ENCODE data around the gene PSMA1. TPM values are rescaled to one million over a fixed set of nuclear protein-coding genes. Genes with fewer than 3 reads are reported as not detected.

PSMA1 gene
- total RNA-seq, 1 experiment from 2014 or later, result 198 TPM

DNA sequence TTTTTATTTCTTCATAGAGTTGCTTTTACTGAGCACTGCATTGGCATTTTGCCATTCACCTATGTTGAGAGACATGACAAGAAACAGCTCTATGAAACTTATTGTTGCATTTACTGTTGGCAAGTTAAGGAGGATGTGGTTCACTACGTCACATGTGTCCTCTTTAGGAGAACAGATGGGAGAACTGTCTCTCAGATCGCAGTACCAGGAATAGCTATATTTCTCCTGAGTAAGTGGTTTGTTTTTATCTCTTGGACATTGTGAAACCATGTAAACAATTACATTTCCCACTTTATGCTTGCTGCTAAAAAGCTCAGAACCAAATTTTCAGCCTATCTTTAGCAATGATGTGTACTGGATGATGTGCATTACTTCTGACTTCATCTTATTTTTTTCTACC is 34.8 kb upstream of the PSMA1 start:
- ChIA-PET CTCF (no interaction called here), POLR2A (no interaction called here)
- H3K4me1 ChIP-seq (ENCODE audit: control insufficient read depth, insufficient read depth, low read length), result no peaks in the 10 kb centered on the region

DNA sequence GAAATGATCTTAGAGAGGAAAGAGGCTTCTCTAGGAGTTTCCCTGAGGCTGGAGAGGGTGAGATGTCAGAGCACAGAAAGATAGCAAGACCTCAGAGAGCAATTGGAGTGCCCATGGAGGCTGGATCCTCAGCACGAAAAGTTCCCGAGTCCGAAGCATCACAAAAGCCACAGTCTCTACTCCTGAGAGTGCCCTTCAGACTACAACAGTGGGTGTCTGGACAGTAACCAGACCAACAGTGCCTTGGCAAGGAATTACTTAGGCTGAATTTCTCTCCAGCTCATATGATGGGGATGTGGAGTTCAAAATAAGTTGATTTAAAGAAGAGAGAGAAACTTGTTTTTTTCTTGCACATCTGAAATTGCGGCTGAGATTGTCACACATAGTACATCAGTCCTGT is 31.9 kb upstream of the PSMA1 start:
- Histone ChIP-seq H3K9me3 (ENCODE audit: control insufficient read depth, insufficient read depth, low read depth, low read length) (no peaks in the 10 kb centered on the region), H3K36me3 (ENCODE audit: control insufficient read depth, insufficient read depth, low read length) (no peaks in the 10 kb centered on the region), H3K27ac (ENCODE audit: low read length) (no peak overlapping the region), H3K4me3 (ENCODE audit: low read depth in 2 of 2, low read length in 2 of 2) (no peak overlapping the region), H3K27me3 (ENCODE audit: control insufficient read depth, insufficient read depth, low read length) (no peaks in the 10 kb centered on the region), H3K4me1 (ENCODE audit: control insufficient read depth, insufficient read depth, low read length) (no peaks in the 10 kb centered on the region)
- ATAC-seq (no peak), DNase-seq (ENCODE audit: low read depth, low spot score) (no peak)
- ChIA-PET POLR2A (interaction anchor here (0.6 kb wide), 1 partner anchor 94 kb away, joined by 4 read pairs; no protein-coding TSS in a partner anchor), CTCF (no interaction called here)
- in situ Hi-C loops (cut with HindIII; ENCODE audit: low pct_unique_long_range_greater_than_20kb, low sequenced_read_pairs), result no loop called here
- no TSS peak for BruUV-seq (replicated peaks)
- TF ChIP-seq, protein P1, sequence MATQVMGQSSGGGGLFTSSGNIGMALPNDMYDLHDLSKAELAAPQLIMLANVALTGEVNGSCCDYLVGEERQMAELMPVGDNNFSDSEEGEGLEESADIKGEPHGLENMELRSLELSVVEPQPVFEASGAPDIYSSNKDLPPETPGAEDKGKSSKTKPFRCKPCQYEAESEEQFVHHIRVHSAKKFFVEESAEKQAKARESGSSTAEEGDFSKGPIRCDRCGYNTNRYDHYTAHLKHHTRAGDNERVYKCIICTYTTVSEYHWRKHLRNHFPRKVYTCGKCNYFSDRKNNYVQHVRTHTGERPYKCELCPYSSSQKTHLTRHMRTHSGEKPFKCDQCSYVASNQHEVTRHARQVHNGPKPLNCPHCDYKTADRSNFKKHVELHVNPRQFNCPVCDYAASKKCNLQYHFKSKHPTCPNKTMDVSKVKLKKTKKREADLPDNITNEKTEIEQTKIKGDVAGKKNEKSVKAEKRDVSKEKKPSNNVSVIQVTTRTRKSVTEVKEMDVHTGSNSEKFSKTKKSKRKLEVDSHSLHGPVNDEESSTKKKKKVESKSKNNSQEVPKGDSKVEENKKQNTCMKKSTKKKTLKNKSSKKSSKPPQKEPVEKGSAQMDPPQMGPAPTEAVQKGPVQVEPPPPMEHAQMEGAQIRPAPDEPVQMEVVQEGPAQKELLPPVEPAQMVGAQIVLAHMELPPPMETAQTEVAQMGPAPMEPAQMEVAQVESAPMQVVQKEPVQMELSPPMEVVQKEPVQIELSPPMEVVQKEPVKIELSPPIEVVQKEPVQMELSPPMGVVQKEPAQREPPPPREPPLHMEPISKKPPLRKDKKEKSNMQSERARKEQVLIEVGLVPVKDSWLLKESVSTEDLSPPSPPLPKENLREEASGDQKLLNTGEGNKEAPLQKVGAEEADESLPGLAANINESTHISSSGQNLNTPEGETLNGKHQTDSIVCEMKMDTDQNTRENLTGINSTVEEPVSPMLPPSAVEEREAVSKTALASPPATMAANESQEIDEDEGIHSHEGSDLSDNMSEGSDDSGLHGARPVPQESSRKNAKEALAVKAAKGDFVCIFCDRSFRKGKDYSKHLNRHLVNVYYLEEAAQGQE (IDR thresholded peaks at IDR 0.05; ENCODE audit: insufficient read depth in 1 of 2, low read depth in 2 of 2, low read length in 1 of 2), result no peak
- TF ChIP-seq, protein P2, sequence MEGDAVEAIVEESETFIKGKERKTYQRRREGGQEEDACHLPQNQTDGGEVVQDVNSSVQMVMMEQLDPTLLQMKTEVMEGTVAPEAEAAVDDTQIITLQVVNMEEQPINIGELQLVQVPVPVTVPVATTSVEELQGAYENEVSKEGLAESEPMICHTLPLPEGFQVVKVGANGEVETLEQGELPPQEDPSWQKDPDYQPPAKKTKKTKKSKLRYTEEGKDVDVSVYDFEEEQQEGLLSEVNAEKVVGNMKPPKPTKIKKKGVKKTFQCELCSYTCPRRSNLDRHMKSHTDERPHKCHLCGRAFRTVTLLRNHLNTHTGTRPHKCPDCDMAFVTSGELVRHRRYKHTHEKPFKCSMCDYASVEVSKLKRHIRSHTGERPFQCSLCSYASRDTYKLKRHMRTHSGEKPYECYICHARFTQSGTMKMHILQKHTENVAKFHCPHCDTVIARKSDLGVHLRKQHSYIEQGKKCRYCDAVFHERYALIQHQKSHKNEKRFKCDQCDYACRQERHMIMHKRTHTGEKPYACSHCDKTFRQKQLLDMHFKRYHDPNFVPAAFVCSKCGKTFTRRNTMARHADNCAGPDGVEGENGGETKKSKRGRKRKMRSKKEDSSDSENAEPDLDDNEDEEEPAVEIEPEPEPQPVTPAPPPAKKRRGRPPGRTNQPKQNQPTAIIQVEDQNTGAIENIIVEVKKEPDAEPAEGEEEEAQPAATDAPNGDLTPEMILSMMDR (IDR thresholded peaks at IDR 0.05), result no peak
- TF ChIP-seq TCF7L2 (IDR thresholded peaks at IDR 0.05; ENCODE audit: low read depth, low read length) (no peak), SIN3A (IDR thresholded peaks at IDR 0.05; ENCODE audit: borderline replicate concordance, insufficient read depth, low read depth, low read length) (no peak), POLR2AphosphoS5 (IDR thresholded peaks at IDR 0.05; ENCODE audit: low read depth, low read length) (no peak)
- intact Hi-C loops (cut with micrococcal nuclease; ENCODE audit: unreplicated experiment), result no loop called here

More for the DNA sequence above, 34.8 kb upstream of the PSMA1 start:
- TF ChIP-seq, protein P1 (IDR thresholded peaks at IDR 0.05; ENCODE audit: insufficient read depth in 1 of 2, low read depth in 2 of 2, low read length in 1 of 2), result no peak
- TF ChIP-seq POLR2AphosphoS5 (IDR thresholded peaks at IDR 0.05; ENCODE audit: low read depth, low read length), result no peak
- TF ChIP-seq SIN3A (IDR thresholded peaks at IDR 0.05; ENCODE audit: borderline replicate concordance, insufficient read depth, low read depth, low read length), result no peak
- no peak for TF ChIP-seq TCF7L2 (IDR thresholded peaks at IDR 0.05; ENCODE audit: low read depth, low read length)
- TF ChIP-seq, protein P2 (IDR thresholded peaks at IDR 0.05), result no peak
- Histone ChIP-seq H3K36me3 (ENCODE audit: control insufficient read depth, insufficient read depth, low read length) (no peaks in the 10 kb centered on the region), H3K9me3 (ENCODE audit: control insufficient read depth, insufficient read depth, low read depth, low read length) (no peaks in the 10 kb centered on the region), H3K27ac (ENCODE audit: low read length) (no peak overlapping the region), H3K27me3 (ENCODE audit: control insufficient read depth, insufficient read depth, low read length) (no peaks in the 10 kb centered on the region), H3K4me3 (ENCODE audit: low read depth in 2 of 2, low read length in 2 of 2) (no peak overlapping the region)
- in situ Hi-C loops (cut with HindIII; ENCODE audit: low pct_unique_long_range_greater_than_20kb, low sequenced_read_pairs) (no loop called here), intact Hi-C loops (cut with micrococcal nuclease; ENCODE audit: unreplicated experiment) (no loop called here)
- no peak for DNase-seq (ENCODE audit: low read depth, low spot score)
- BruUV-seq (replicated peaks), result no TSS peak
- ATAC-seq, result no peak
